ENCODE results near the gene PGLYRP2.
"Not testable (repeated sequence)": the region's sequence is repeated elsewhere in the genome, so short reads cannot be mapped to it uniquely, and the experiment has no call there.

PGLYRP2 gene

GRCh38 chr19:15487038-15487437 is 7.7 kb upstream of the PGLYRP2 start:
- no peak for DNase-seq

- not testable (repeated sequence) for DNase-seq
Measured at GRCh38 chr19:15485768-15486167, 6.5 kb upstream of the PGLYRP2 start.

- DNase-seq: not testable (repeated sequence)
Measured at GRCh38 chr19:15480996-15481395, 1.7 kb upstream of the PGLYRP2 start.

GRCh38 chr19:15476325-15476724 is 3.0 kb downstream of the PGLYRP2 start:
- DNase-seq: no peak

GRCh38 chr19:15475611-15476010 is 3.7 kb downstream of the PGLYRP2 start:
- no peak for DNase-seq

- DNase-seq: no peak
Measured at GRCh38 chr19:15475169-15475568, 4.1 kb downstream of the PGLYRP2 start.

GRCh38 chr19:15473821-15474220 is 5.5 kb downstream of the PGLYRP2 start:
- DNase-seq: not testable (repeated sequence)

GRCh38 chr19:15471639-15472101 is 7.6 kb downstream of the PGLYRP2 start:
- DNase-seq: no peak

GRCh38 chr19:15469513-15470297 is 9.6 kb downstream of the PGLYRP2 start:
- no peak for DNase-seq

GRCh38 chr19:15468675-15469512 is 10.4 kb downstream of the PGLYRP2 start:
- no peak for DNase-seq

- no peak for DNase-seq
Measured at GRCh38 chr19:15467734-15468214, 11.5 kb downstream of the PGLYRP2 start.

GRCh38 chr19:15466851-15467733 is 12.2 kb downstream of the PGLYRP2 start:
- DNase-seq: no peak

GRCh38 chr19:15464394-15465385 is 14.6 kb downstream of the PGLYRP2 start, which contains the start of gene RASAL3:
TSS of gene RASAL3 (minus strand) at chr19:15464544. CDS start at chr19:15464358, 186 bp downstream.
- DNase-seq: no peak

- no peak for DNase-seq
Measured at GRCh38 chr19:15463861-15464371, 15.4 kb downstream of the PGLYRP2 start.

GRCh38 chr19:15461694-15462093 is 17.6 kb downstream of the PGLYRP2 start:
- DNase-seq: no peak

GRCh38 chr19:15457701-15458484 is 21.4 kb downstream of the PGLYRP2 start:
- DNase-seq: no peak

GRCh38 chr19:15456871-15457700 is 22.2 kb downstream of the PGLYRP2 start:
- no peak for DNase-seq

GRCh38 chr19:15456441-15456840 is 22.9 kb downstream of the PGLYRP2 start:
- DNase-seq: no peak

- DNase-seq: no peak
Measured at GRCh38 chr19:15455996-15456395, 23.3 kb downstream of the PGLYRP2 start.

All from fibroblast of skin of right biceps (primary cell).